GM23248 (cell line): ENCODE measurements around the gene WIPF1.

Source experiments
- EZH2 ChIP-seq: fragments of 200-600 bp; sonication (generic); IDR thresholded peaks from 2 replicates; pipeline ENCODE4 v1.6.1; 2018; ENCODE audit warnings: antibody characterized with exemption, mild to moderate bottlenecking; ENCODE audit not compliant: insufficient read depth, poor library complexity, severe bottlenecking
- EZH2phosphoT487 ChIP-seq: fragments of 200-600 bp; sonication (generic); IDR thresholded peaks from 2 replicates; pipeline ENCODE4 v1.6.1; 2018; ENCODE audit warnings: antibody characterized with exemption, moderate library complexity, mild to moderate bottlenecking, low read depth; ENCODE audit not compliant: insufficient read depth

DNA sequence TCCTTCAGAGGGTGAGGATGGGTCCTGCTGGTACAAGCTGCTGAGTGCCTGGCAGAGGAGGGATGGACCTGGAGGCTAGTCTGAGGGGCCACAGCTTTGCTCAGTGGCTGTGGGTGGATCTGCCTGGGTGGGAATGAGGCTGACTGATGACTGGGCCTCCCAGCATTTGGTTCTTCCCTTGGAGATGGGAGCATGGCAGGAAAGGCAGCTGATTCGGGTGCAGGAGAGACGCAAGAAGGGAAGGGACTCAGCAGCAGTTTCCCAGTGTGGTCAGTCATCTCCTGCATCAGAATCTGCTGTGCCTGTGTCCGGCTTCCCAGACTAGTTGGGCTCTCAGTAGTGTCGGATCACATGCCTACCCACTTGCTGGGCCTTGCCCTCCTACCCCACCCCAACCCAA is 7.3 kb downstream of the WIPF1 start:
- TF ChIP-seq EZH2 = no peak
- no peak for TF ChIP-seq EZH2phosphoT487
